Measurements from ENCODE around the gene AGER. TPM values are rescaled to one million over a fixed set of nuclear protein-coding genes. Genes with fewer than 3 reads are reported as not detected.

Gene AGER
- total RNA-seq, 4 donors from 2014 or later: 1.1 to 9.0 (median 2.7) TPM

DNA sequence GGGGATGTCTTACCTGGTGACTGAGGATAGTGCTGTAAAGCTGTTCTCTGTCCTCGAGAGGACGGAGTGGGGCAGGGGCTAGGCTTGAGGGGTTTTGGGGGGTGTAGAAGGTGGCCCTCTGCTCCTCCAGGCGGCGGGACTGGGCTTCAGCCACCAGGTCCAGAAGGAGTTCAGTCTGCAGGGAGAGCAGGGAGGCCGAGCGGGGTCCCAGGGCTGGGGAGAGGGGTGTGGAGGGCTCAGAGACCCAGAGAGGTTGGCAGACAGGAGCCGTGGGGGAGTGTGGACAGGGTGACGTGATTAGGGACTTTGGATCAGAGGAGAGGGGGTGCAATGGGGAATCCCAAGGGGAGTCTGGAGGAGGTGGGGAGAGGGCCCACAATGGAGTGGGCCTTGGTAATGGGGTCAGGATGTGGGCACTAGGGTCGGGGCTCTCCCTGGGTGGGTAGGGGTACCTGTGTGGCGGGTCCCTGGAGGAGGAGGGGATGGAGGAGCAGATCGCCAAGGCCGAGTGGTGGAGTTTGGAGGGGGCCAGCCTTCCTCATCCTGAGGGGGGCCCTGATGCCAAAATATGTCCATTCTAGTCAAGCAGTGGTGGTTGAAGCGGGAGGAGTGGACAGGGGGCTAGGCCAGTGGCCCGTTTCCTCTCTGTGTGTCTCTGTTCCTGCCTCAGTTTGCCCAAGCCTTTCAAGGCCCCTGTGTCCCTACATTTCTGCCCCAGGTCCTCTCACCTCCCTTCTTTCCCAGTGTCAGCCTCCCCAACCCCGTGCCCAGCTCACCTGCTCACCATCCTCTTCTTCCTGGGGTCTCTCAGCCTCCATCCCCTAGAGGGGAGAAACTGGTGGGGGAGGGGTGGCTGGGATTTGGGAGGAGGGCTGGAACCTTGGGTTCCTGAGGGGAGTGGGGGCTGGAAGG, 7.9 kb upstream of the AGER start:
- intact Hi-C loops (cut with DNase I; ENCODE audit: low total_unique reads): loop anchor here (2.0 kb wide), 1 partner anchor 39 kb away; no protein-coding TSS in a partner anchor
- WGBS, 2 donors (ENCODE audit: low coverage in 1 of 2): 58 to 59% methylated on average over 2 to 15 of the region's 15 CpGs
- Histone ChIP-seq H3K27ac (peak overlapping the region; percentile 92 to 98 (median 98)), H3K36me3 (peaks cover 0 to under 1% (median 0%) of the 10 kb centered on the region in 4 donors), H3K4me3 (peak overlapping the region; percentile 5 to 95 (median 21)), H3K4me1 (peaks cover 21 to 62% (median 44%) of the 10 kb centered on the region in 4 donors), H3K9me3 (no peaks in the 10 kb centered on the region), H3K27me3 (no peaks in the 10 kb centered on the region)
- no peak for DNase-seq
- TF ChIP-seq POLR2A (IDR thresholded peaks at IDR 0.05): no peak
- TF ChIP-seq EP300 (IDR thresholded peaks at IDR 0.05; ENCODE audit: low read depth): no peak
- TF ChIP-seq CTCF (IDR thresholded peaks at IDR 0.05): no peak
- TF ChIP-seq POLR2AphosphoS5 (IDR thresholded peaks at IDR 0.05): no peak
- in situ Hi-C loops (cut with MboI; ENCODE audit: low pct_ligation_motif_present in 1 of 4, low pct_unique_long_range_greater_than_20kb in 1 of 4, low sequenced_read_pairs in 3 of 4): no loop called here

- intact Hi-C loops (cut with DNase I; ENCODE audit: low total_unique reads): loop anchor here (2.0 kb wide), 1 partner anchor 38 kb away; no protein-coding TSS in a partner anchor
- Histone ChIP-seq H3K27me3 (no peaks in the 10 kb centered on the region), H3K4me1 (peaks cover 21 to 66% (median 41%) of the 10 kb centered on the region in 4 donors), H3K4me3 (peak overlapping the region in 3 of 4 donors; percentile 77 to 95 (median 82)), H3K9me3 (no peaks in the 10 kb centered on the region), H3K27ac (peak overlapping the region; percentile 92 to 98 (median 98)), H3K36me3 (peaks cover 0 to 7% (median 0%) of the 10 kb centered on the region in 4 donors)
- no peak for TF ChIP-seq POLR2AphosphoS5 (IDR thresholded peaks at IDR 0.05)
- no peak for TF ChIP-seq EP300 (IDR thresholded peaks at IDR 0.05; ENCODE audit: low read depth)
- TF ChIP-seq CTCF (IDR thresholded peaks at IDR 0.05): no peak
- DNase-seq: no peak
- WGBS, 2 donors (ENCODE audit: low coverage in 1 of 2): 69 to 100% methylated on average over 1 to 8 of the region's 8 CpGs
- in situ Hi-C loops (cut with MboI; ENCODE audit: low pct_ligation_motif_present in 1 of 4, low pct_unique_long_range_greater_than_20kb in 1 of 4, low sequenced_read_pairs in 3 of 4): no loop called here
These were observed 7.0 kb upstream of the AGER start for GRCh38 chr6:32190911-32191677.

DNA sequence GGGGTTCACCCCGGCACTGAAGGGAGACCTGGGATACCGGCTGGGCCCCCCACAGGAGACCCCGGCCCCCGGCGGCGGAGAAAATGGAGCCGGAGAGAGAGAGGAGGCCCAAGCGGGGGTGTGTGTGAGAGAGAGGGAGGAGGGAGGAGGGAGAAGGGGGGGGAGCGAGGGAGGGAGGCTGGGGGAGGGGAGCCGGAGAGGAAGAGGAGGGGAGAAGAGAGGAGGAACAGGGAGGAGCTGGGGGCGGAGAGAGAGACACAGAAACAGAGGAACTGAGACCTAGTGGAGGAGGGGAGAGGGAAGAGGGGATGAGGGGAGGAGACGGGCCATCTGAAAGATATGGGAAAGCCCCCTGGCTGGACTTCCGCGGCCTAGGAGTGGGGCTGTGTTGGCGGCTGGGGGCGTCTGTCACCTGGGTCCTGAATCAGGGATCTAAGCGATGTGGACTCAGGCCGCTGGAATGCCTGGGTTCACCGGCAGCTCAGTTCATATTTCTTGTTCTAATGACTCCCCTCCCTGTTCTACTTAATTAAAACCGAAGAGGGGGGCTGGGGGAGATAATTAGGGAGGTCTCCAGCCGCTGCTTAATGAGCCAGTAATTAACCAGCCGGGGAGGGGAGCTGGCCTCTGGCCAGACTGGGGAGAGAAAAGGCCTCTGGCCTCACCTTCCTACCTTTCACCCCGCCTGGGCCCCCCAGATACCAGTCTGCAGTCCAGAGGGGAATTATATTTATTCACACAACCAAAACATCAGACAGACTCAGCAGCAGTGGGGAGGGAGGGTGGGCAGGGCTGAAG, 6.2 kb upstream of the AGER start, which contains the start of gene PBX2:
Gene PBX2 (minus strand): TSS at position 149 of the 798 bp plus-strand sequence. CDS start 287 bp downstream, outside the sequence.
- H3K4me1 ChIP-seq: peaks cover 21 to 70% (median 45%) of the 10 kb centered on the region in 4 donors
- DNase-seq: peak; percentile 94
- H3K27ac ChIP-seq: peak within 1 kb of the TSS; percentile 92 to 98 (median 98)
- H3K9me3 ChIP-seq: no peaks in the 10 kb centered on the region
- 1% methylated on average over 22 of the region's 23 CpGs; no CpG with 5 or more reads in 1 of the 2 donors for WGBS, 2 donors (ENCODE audit: low coverage in 1 of 2)
- in situ Hi-C loops (cut with MboI; ENCODE audit: low pct_ligation_motif_present in 1 of 4, low pct_unique_long_range_greater_than_20kb in 1 of 4, low sequenced_read_pairs in 3 of 4) (no loop called here), intact Hi-C loops (cut with DNase I; ENCODE audit: low total_unique reads) (loop anchor here (2.0 kb wide), 1 partner anchor 37 kb away; no protein-coding TSS in a partner anchor)
- peak within 1 kb of the TSS; percentile 77 to 95 (median 86) for H3K4me3 ChIP-seq
- H3K27me3 ChIP-seq: no peaks in the 10 kb centered on the region
- TF ChIP-seq POLR2AphosphoS5 (IDR thresholded peaks at IDR 0.05) (peak; percentile 55 to 78 (median 70)), POLR2A (IDR thresholded peaks at IDR 0.05) (peak; percentile 75), CTCF (IDR thresholded peaks at IDR 0.05) (no peak)
- H3K36me3 ChIP-seq: peaks cover 0 to 7% (median 0%) of the 10 kb centered on the region in 4 donors
